HepG2 (cell line): ENCODE data around the gene APPBP2. TPM values are rescaled to one million over a fixed set of nuclear protein-coding genes. Genes with fewer than 3 reads are reported as not detected.

Experiments used
- ATAC-seq: fragments of 200-7000 bp; cut with Tn5 transposase; 3 replicates; pipeline ENCODE4 v1.9.1; 2020; ENCODE audit warnings: mild to moderate bottlenecking, moderate library complexity
- BruUV-seq: library from RNA; stranded (reverse); fragments of 400-500 nt; replicated peaks from 2 replicates; lab custom pipeline; 2021; lab: Mats Ljungman, UMichigan
- CTCF ChIA-PET: fragments of 300-600 bp; formaldehyde crosslinking; extraction: SDS; loops from one replicate; lab custom pipeline; 2021; ENCODE audit warnings: low total read pairs, inconsistent platforms, low intra/inter-chr PET ratio; lab: Yijun Ruan, JAX
- POLR2A ChIA-PET: fragments of 350-600 bp; sonication (Branson Sonifier 250); formaldehyde crosslinking; loops from one replicate; lab custom pipeline; 2020; ENCODE audit warnings: antibody characterized with exemption, inconsistent platforms; lab: Yijun Ruan, JAX
- DNase-seq: peaks from one replicate; pipeline ENCODE4 v3.0.0-alpha.2; 2015; ENCODE audit warnings: low spot score
- FAIRE-seq: peaks from 3 replicates; lab custom pipeline; 2011; peaks lifted over from hg19 to GRCh38; lab: Jason Lieb, UNC
- H2AFZ ChIP-seq: one replicate; pipeline ENCODE4 v1.6.1; 2011; ENCODE audit warnings: low read length, inconsistent platforms
- H3K27ac ChIP-seq: fragments of 300-600 bp; 3 replicates; pipeline ENCODE4 v1.8.0; 2011; ENCODE audit warnings: mixed run types, mild to moderate bottlenecking, mixed read lengths, low read length, inconsistent platforms; ENCODE audit not compliant: insufficient read depth; ENCODE audit errors: extremely low read length
- H3K27me3 ChIP-seq, 2 experiments: fragments of 200-600 bp in 1 of 2; 2 replicates in 1 of 2; 3 replicates in 1 of 2; pipeline versions ENCODE4 v1.6.0 to v1.8.0; 2011; ENCODE audit warnings: low read length in 2 of 2, mild to moderate bottlenecking in 2 of 2, moderate library complexity in 2 of 2, inconsistent platforms in 1 of 2; ENCODE audit not compliant: insufficient read depth in 2 of 2, control insufficient read depth in 1 of 2
- H3K36me3 ChIP-seq, 2 experiments: fragments of 200-600 bp in 1 of 2; replicated peaks in 1 of 2; 2 replicates in 1 of 2; 3 replicates in 1 of 2; pipeline versions ENCODE4 v1.5.1 to v1.8.0; 2011; ENCODE audit warnings: low read length in 2 of 2, inconsistent platforms in 1 of 2; ENCODE audit not compliant: insufficient read depth in 2 of 2, control insufficient read depth in 1 of 2
- H3K4me1 ChIP-seq: 2 replicates; pipeline ENCODE4 v1.5.1; 2012; ENCODE audit warnings: low read length, inconsistent platforms; ENCODE audit not compliant: insufficient read depth
- H3K4me2 ChIP-seq: 2 replicates; pipeline ENCODE4 v1.6.0; 2011; ENCODE audit warnings: low read depth, low read length, inconsistent platforms
- H3K4me3 ChIP-seq, 3 experiments: fragments of 200-600 bp in 1 of 3; sonication (generic), shearing (Covaris generic) in 1 of 3; replicated peaks in 1 of 3; 2 replicates each; pipeline ENCODE4 v1.5.1; 2011 to 2016; ENCODE audit warnings: low read length in 3 of 3, inconsistent platforms in 2 of 3, low read depth in 2 of 3, mild to moderate bottlenecking in 2 of 3, control low read depth in 1 of 3, mixed read lengths in 1 of 3; ENCODE audit not compliant: insufficient read depth in 1 of 3
- H3K79me2 ChIP-seq: one replicate; pipeline ENCODE4 v1.6.1; 2011; ENCODE audit warnings: low read length, inconsistent platforms; ENCODE audit not compliant: insufficient read depth
- H3K9ac ChIP-seq: 2 replicates; pipeline ENCODE4 v1.6.0; 2011; ENCODE audit warnings: mild to moderate bottlenecking, low read depth, low read length, inconsistent platforms; ENCODE audit not compliant: insufficient read depth
- H3K9me3 ChIP-seq: 2 replicates; pipeline ENCODE4 v1.5.1; 2012; ENCODE audit warnings: mild to moderate bottlenecking, low read length
- H4K20me1 ChIP-seq: 2 replicates; pipeline ENCODE4 v1.6.0; 2011; ENCODE audit warnings: inconsistent platforms, mild to moderate bottlenecking, low read length, moderate library complexity; ENCODE audit not compliant: insufficient read depth
- AHR ChIP-seq: IDR thresholded peaks from 2 replicates; pipeline ENCODE4 v1.6.1; 2018; ENCODE audit warnings: missing genetic modification reagents, missing compliant biosample characterization
- BCL6 ChIP-seq: IDR thresholded peaks from 2 replicates; pipeline ENCODE4 v1.6.1; 2016; ENCODE audit warnings: missing genetic modification reagents, missing compliant biosample characterization
- CC2D1A ChIP-seq: sonication (generic); formaldehyde crosslinking; IDR thresholded peaks from 2 replicates; pipeline ENCODE4 v1.8.1; 2023; ENCODE audit warnings: mild to moderate bottlenecking, missing genetic modification reagents
- CENPX ChIP-seq: sonication (generic); formaldehyde crosslinking; IDR thresholded peaks from 2 replicates; pipeline ENCODE4 v1.9.0; 2021; ENCODE audit warnings: mild to moderate bottlenecking, missing genetic modification reagents, moderate library complexity
- EP300 ChIP-seq, 3 experiments: sonication (generic) in 1 of 3; formaldehyde crosslinking in 1 of 3; IDR thresholded peaks; 2 replicates each; pipeline versions ENCODE4 v1.5.1 to v1.6.1; 2011 to 2020; ENCODE audit warnings: low read depth in 2 of 3, low read length in 2 of 3, borderline replicate concordance in 1 of 3, improper control_type of control experiment in 1 of 3, mild to moderate bottlenecking in 1 of 3, missing genetic modification reagents in 1 of 3, moderate library complexity in 1 of 3
- FOXK1 ChIP-seq: sonication (generic); formaldehyde crosslinking; IDR thresholded peaks from 2 replicates; pipeline ENCODE4 v1.4.0; 2020; ENCODE audit warnings: low read depth, missing genetic modification reagents, borderline replicate concordance
- IRF2 ChIP-seq: IDR thresholded peaks from 2 replicates; pipeline ENCODE4 v1.6.1; 2018; ENCODE audit warnings: missing genetic modification reagents, missing compliant biosample characterization
- NFE2 ChIP-seq: sonication (generic); formaldehyde crosslinking; IDR thresholded peaks from 2 replicates; pipeline ENCODE4 v1.4.0; 2020; ENCODE audit warnings: missing genetic modification reagents
- NFYB ChIP-seq: sonication (generic); formaldehyde crosslinking; IDR thresholded peaks from 2 replicates; pipeline ENCODE4 v1.4.0; 2020; ENCODE audit warnings: missing genetic modification reagents
- NPAS2 ChIP-seq: sonication (generic); formaldehyde crosslinking; IDR thresholded peaks from 2 replicates; pipeline ENCODE4 v1.8.0; 2022; ENCODE audit warnings: mild to moderate bottlenecking, missing genetic modification reagents, borderline replicate concordance
- SAP130 ChIP-seq: IDR thresholded peaks from 2 replicates; pipeline ENCODE4 v1.6.1; 2016; ENCODE audit warnings: low read depth
- ZBTB8A ChIP-seq: sonication (generic); formaldehyde crosslinking; IDR thresholded peaks from 2 replicates; pipeline ENCODE4 v1.4.0; 2020; ENCODE audit warnings: mild to moderate bottlenecking, low read depth, missing genetic modification reagents, borderline replicate concordance
- ZIK1 ChIP-seq: sonication (generic); formaldehyde crosslinking; IDR thresholded peaks from 2 replicates; pipeline ENCODE4 v1.5.0; 2020; ENCODE audit warnings: mild to moderate bottlenecking, low read depth, missing genetic modification reagents, borderline replicate concordance
- ZNF543 ChIP-seq: sonication (generic); formaldehyde crosslinking; IDR thresholded peaks from 2 replicates; pipeline ENCODE4 v1.4.0; 2020; ENCODE audit warnings: mild to moderate bottlenecking, missing genetic modification reagents
- ZNF572 ChIP-seq: sonication (generic); formaldehyde crosslinking; IDR thresholded peaks from 2 replicates; pipeline ENCODE4 v1.5.1; 2020; ENCODE audit warnings: mild to moderate bottlenecking, missing genetic modification reagents
- ZNF605 ChIP-seq: sonication (generic); formaldehyde crosslinking; IDR thresholded peaks from 2 replicates; pipeline ENCODE4 v1.8.0; 2022; ENCODE audit warnings: mild to moderate bottlenecking, missing genetic modification reagents
- ZNF724P ChIP-seq: sonication (generic); formaldehyde crosslinking; IDR thresholded peaks from 2 replicates; pipeline ENCODE4 v1.8.0; 2022; ENCODE audit warnings: missing genetic modification reagents, borderline replicate concordance
- WGBS: methylation state at CpG from one replicate; pipeline ENCODE4 v1.1.6; 2017; ENCODE audit warnings: low lambda C conversion rate; 5-methylcytosine and 5-hydroxymethylcytosine counted together
- in situ Hi-C: cut with HindIII; loops from 2 replicates; pipeline ENCODE4 v1.10.0; 2017; ENCODE audit warnings: low pct_unique_long_range_greater_than_20kb; ENCODE audit not compliant: extremely low pct_ligation_motif_present
- intact Hi-C: fragments of 100-400 bp; cut with micrococcal nuclease; formaldehyde crosslinking; loops from one replicate; pipeline ENCODE4 v1.10.0; 2022; ENCODE audit not compliant: unreplicated experiment
- polyA plus RNA-seq, 8 experiments: library from polyadenylated mRNA; depleted of rRNA in 3 of 8; stranded (reverse) in 7 of 8; unstranded in 1 of 8; fragments of >200 nt; fragmentation: Illumina TruSeq in 4 of 8; extraction: Trizol in 4 of 8; gene quantifications; 2 replicates each; pipeline versions ENCODE4 v1.2.1 to v1.2.3, GENCODE V29; 2011 to 2016; ENCODE audit warnings: low read depth in 4 of 8, missing spikeins in 1 of 8, mixed read lengths in 1 of 8; ENCODE audit not compliant: insufficient read depth in 1 of 8
- total RNA-seq, 5 experiments: library from RNA; depleted of rRNA; stranded (reverse); fragments of >200 nt; fragmentation: Illumina TruSeq; extraction: Trizol; gene quantifications; 2 replicates each; pipeline ENCODE4 v1.2.3, GENCODE V29; 2016; ENCODE audit warnings: low read depth in 1 of 5
- TF ChIP-seq, protein P1 (sequence below): sonication (generic); formaldehyde crosslinking; conservative IDR thresholded peaks from 2 replicates; pipeline ENCODE4 v1.4.0; 2020; ENCODE audit warnings: missing genetic modification reagents
- TF ChIP-seq, protein P2 (sequence below): IDR thresholded peaks from 2 replicates; pipeline ENCODE4 v1.6.1; 2012; ENCODE audit warnings: low read depth, low read length, improper control_type of control experiment

The APPBP2 gene
- total and polyA plus RNA-seq, 2 of the 13 experiments (the other 11 are each of a cell fraction or from before 2014, with no cell fraction given), result 17.5 to 45.8 TPM

DNA sequence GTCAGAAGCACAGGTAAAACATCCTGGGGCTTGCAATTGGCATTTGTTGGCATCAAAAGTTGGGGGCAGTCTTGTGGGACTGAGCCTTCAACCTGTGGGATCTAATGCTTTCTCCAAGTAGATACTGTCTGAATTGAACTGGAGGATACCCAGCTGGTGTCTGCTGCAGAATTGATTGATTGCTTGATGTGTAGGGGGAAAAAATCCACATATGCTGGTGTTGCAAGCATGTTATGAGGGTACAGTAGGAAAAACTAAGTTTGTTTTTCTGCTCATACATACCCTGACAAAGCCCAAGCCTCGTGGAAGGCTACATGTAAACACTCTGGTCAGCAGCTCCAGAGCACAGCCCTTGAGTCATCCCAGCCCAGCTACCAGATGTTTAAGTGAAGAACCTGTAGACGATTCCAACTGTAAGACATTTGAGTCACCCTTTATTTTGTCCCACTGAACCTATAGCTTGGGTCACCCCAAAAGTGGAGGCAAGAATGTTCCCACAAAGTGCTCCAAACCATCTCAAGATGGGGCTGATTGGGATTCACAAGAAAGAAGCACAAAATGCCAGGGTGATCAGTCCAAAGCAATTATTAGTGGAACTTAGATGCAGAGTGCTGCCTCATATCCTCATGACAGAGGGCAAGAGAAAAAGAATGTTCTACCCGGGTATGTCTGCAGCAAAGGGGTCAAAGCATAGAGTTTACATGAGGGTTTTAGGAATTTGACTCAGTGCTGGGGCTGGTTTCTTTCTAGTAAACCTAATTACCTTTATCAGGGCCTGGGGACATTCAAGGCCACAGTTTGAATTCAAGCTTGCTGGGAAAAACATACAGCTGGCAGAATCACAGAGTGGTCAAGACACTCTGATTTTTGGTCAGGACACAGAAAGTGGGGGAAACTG is 9.6 kb upstream of the APPBP2 start:
- intact Hi-C loops (no loop called here), in situ Hi-C loops (no loop called here)
- H3K36me3 ChIP-seq, result no peaks in the 10 kb centered on the region
- ATAC-seq (peak; percentile 72), FAIRE-seq (no peak), DNase-seq (no peak)
- no peaks in the 10 kb centered on the region for H3K9me3 ChIP-seq
- no peak overlapping the region for H3K9ac ChIP-seq
- TF ChIP-seq, protein P1, sequence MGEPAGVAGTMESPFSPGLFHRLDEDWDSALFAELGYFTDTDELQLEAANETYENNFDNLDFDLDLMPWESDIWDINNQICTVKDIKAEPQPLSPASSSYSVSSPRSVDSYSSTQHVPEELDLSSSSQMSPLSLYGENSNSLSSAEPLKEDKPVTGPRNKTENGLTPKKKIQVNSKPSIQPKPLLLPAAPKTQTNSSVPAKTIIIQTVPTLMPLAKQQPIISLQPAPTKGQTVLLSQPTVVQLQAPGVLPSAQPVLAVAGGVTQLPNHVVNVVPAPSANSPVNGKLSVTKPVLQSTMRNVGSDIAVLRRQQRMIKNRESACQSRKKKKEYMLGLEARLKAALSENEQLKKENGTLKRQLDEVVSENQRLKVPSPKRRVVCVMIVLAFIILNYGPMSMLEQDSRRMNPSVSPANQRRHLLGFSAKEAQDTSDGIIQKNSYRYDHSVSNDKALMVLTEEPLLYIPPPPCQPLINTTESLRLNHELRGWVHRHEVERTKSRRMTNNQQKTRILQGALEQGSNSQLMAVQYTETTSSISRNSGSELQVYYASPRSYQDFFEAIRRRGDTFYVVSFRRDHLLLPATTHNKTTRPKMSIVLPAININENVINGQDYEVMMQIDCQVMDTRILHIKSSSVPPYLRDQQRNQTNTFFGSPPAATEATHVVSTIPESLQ (CRISPR knock-in tag), result no peak
- peak; percentile 21; the same call in 1 of the 2 replicates for TF ChIP-seq FOXK1 (CRISPR knock-in tag)
- no peak for TF ChIP-seq NFE2
- peak; percentile 15; the same call in 1 of the 2 replicates for TF ChIP-seq NFYB (CRISPR knock-in tag)
- 0 out of 2 replicates have a peak, but pooled peaks have one; percentile 19 for TF ChIP-seq CC2D1A (CRISPR knock-in tag)
- 0 out of 2 replicates have a peak, but pooled peaks have one; percentile 20 for TF ChIP-seq IRF2 (CRISPR knock-in tag)
- TF ChIP-seq ZNF543 (CRISPR knock-in tag), result no peak
- TF ChIP-seq CENPX (CRISPR knock-in tag), result no peak
- peak; percentile 44 for TF ChIP-seq SAP130 (CRISPR knock-in tag)
- TF ChIP-seq ZNF724P, result peak; percentile 53; the same call in 1 of the 2 replicates
- peak; percentile 76 for TF ChIP-seq BCL6 (CRISPR knock-in tag)
- no peak for TF ChIP-seq AHR (CRISPR knock-in tag)
- no peak for TF ChIP-seq ZBTB8A (CRISPR knock-in tag)
- TF ChIP-seq, protein P2, sequence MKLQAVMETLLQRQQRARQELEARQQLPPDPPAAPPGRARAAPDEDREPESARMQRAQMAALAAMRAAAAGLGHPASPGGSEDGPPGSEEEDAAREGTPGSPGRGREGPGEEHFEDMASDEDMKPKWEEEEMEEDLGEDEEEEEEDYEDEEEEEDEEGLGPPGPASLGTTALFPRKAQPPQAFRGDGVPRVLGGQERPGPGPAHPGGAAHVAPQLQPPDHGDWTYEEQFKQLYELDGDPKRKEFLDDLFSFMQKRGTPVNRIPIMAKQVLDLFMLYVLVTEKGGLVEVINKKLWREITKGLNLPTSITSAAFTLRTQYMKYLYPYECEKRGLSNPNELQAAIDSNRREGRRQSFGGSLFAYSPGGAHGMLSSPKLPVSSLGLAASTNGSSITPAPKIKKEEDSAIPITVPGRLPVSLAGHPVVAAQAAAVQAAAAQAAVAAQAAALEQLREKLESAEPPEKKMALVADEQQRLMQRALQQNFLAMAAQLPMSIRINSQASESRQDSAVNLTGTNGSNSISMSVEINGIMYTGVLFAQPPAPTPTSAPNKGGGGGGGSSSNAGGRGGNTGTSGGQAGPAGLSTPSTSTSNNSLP, result no peak
- TF ChIP-seq ZNF572 (CRISPR knock-in tag), result peak; percentile 59; the same call in 1 of the 2 replicates
- no peak for TF ChIP-seq ZNF605 (CRISPR knock-in tag)
- TF ChIP-seq ZIK1, result no peak
- no peak for TF ChIP-seq NPAS2 (CRISPR knock-in tag)
- TF ChIP-seq EP300 (IDR thresholded peaks at IDR 0.05; ENCODE audit: low read depth in 2 of 2, low read length in 2 of 2), result no peak
- TF ChIP-seq EP300 (CRISPR knock-in tag; IDR thresholded peaks at IDR 0.05; ENCODE audit: borderline replicate concordance), result 0 out of 2 replicates have a peak, but pooled peaks have one; percentile 11
- H4K20me1 ChIP-seq, result no peaks in the 10 kb centered on the region
- H3K4me1 ChIP-seq, result peaks cover 49% of the 10 kb centered on the region
- no peak overlapping the region for H2AFZ ChIP-seq
- peak overlapping the region; percentile 41 for H3K4me2 ChIP-seq
- no peaks in the 10 kb centered on the region for H3K79me2 ChIP-seq
- ChIA-PET CTCF (no interaction called here), POLR2A (interaction anchor here (1.0 to 3.5 kb wide), 3 partner anchors 9 to 64 kb away, joined by 4 to 22 read pairs (median 4); partner anchors contain the start of genes APPBP2 and PPM1D)
- BruUV-seq, result no TSS peak
- WGBS, result 6% methylated on average over 3 of the region's 3 CpGs
- no peak overlapping the region for H3K4me3 ChIP-seq
- H3K27me3 ChIP-seq, result no peaks in the 10 kb centered on the region
- no peak overlapping the region for H3K27ac ChIP-seq
